ENCODE results near the gene MRPS18A.
"Not testable (repeated sequence)": the region's sequence is repeated elsewhere in the genome, so short reads cannot be mapped to it uniquely, and the experiment has no call there.

Gene MRPS18A

GRCh38 chr6:43716099-43716498 lies 28.5 kb upstream of the MRPS18A start:
- DNase-seq = no peak

DNA sequence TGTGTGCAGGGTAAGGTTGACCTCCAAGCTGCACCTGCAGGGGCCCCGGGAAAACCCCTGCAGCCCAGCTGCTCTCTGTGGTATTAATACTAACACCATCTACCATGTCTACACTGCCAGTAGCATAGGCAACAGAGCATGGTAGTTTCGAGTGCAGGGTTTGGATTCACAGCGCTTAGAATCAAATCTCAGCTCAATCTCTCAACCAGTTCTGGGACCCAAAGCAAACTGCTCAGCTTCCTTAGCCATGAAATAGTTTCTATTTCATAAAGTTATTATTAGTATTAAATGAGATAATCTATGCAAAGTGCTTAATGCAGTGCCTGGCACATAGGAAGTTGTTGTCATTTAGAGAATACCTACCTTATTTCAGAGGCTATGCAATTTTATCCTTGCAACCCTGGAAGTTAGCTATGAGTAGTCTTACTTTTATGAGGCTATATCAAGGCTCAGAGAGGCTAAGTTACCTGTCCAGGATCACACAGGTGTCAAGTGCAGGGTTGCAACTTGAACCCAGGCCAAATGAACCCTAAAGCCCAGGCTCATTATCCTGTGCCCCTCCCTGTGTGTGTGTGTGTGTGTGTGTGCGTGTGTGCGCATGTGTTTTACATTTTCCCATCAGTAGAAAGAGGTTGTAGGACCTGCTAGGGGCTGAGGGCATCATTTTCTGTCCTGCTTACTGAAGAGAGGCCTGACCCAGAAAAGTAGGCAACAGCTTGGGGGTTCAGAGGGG lies 27.6 kb upstream of the MRPS18A start:
- DNase-seq = no peak

DNA sequence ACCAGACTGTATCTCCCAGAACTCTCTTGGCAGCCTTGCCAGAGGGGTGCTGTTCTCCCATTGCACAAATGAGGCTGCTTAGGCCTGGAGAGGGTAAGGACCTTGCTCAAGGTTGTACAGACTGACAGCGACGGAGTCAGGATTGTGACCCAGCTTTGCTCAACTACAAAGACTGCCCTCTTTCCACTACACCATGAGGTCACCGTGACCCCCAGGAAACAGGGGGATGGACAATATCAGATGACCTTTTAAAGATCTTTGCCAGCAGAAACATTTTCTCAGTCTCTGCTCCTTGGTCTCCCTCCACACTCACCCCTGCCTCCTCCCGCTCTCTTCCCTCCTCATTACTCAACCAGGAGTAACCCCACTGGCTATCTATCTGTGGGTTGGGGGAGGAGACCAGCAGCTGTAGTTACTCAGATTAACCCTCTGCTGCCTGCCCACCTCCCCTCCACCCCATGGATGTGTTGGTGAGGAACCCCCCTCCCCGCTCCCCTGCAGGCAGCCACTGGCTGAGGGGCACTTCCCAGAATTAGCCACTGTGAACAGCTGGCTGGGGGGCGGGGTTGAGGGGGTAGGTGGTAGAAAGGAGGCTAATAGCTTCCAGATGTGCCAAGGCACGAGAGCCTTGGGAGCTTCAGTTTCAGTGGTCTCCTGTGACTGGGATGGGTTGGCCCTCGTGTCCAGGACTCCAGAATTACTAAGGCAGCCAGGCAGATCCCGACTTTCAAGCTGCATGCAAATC lies 26.9 kb upstream of the MRPS18A start:
- no peak for DNase-seq

GRCh38 chr6:43713643-43714310 lies 26.2 kb upstream of the MRPS18A start:
- DNase-seq = no peak

GRCh38 chr6:43712579-43712978 lies 25.0 kb upstream of the MRPS18A start:
- no peak for DNase-seq

- DNase-seq = no peak
Measured at GRCh38 chr6:43710576-43710975, 23.0 kb upstream of the MRPS18A start.

DNA sequence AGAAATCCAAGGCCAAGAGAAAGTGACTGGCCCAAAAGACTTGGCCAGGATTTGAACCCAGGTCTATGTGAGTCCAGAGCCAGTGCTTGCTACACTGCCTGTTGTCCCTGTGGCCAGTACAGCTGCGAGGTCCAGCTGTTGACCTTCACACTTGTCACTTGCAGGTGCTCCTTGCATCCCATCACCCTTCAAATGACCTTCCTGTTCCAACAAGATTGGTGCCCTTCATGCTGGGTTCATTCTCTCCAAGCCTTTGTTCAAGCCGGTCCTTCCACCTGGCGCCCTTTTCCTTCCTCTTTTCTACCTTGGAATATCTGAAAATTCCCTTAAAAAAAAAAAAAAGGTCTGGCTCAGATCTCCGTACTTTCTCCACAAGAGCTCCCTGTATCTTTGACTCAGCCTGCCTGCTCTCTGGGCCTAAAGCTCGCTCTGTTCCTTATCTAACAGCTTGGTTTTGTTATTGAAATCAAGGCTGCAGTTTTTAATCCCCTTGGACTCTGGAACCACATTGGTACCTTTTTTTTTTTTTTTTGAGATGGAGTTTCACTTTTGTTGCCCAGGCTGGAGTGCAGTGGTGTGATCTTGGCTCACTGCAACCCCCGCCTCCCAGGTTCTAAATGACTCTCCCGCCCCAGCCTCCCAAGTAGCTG lies 22.2 kb upstream of the MRPS18A start:
- no peak for DNase-seq

- DNase-seq = no peak
Measured at GRCh38 chr6:43708860-43709653, 21.5 kb upstream of the MRPS18A start.

DNA sequence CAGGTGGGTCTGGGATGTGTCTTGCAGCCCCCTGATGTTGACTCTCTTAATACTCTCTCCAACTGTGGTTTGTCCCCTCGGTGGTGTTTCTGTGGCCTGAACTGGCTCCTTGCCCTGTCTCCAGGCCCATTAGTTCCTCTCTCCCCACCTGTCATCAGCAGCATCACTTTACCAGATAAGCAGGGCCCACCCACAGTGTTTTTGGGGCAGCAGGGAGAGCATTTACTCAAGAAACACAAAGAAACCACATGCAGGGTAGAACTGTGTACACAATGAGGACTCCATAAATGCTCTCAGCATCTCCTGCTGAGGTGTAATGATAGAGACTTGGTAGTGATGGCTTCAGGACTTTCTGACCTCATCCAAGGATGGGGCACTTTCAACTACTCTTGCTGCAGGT lies 20.2 kb upstream of the MRPS18A start:
- no peak for DNase-seq

DNA sequence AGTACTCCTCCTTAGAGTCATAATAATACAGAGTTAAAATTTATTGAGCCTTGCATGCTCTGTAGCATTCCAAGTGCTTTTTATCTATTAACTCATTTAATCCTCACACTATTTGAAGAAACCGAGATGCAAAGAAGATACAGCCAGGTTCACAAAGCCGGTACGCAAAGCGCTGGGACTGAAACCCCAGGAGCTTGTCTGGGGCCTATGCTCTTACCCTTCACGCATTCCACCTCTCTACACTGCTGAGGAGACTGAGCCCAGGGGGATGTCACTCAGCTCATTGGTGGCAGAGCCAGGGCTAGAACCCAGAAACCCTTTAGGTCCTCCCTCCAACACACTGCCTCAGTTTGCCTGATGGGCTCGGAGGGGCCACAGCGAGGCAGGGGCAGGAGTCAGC lies 19.7 kb upstream of the MRPS18A start:
- DNase-seq = no peak

GRCh38 chr6:43706788-43707187 lies 19.2 kb upstream of the MRPS18A start:
- DNase-seq = no peak

DNA sequence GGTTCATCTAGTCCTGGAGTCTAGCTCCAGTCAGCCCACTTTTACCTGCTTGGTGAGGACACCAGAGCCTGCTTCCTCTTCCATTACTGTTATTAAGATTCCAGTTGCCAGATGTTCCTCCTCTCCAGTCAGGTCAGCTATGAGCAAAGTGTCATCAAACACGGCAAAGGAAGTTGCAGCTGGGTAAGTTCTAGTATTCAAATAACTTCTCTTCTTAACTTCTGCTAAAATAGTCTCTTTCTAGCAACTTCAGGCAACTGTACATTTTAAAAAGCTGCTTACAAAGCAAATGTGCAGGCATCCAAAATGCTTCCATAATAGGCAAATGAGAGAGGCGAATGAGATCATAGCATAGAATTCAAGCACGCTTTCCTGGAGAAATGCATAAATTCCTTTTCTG lies 18.4 kb upstream of the MRPS18A start:
- DNase-seq = no peak

DNA sequence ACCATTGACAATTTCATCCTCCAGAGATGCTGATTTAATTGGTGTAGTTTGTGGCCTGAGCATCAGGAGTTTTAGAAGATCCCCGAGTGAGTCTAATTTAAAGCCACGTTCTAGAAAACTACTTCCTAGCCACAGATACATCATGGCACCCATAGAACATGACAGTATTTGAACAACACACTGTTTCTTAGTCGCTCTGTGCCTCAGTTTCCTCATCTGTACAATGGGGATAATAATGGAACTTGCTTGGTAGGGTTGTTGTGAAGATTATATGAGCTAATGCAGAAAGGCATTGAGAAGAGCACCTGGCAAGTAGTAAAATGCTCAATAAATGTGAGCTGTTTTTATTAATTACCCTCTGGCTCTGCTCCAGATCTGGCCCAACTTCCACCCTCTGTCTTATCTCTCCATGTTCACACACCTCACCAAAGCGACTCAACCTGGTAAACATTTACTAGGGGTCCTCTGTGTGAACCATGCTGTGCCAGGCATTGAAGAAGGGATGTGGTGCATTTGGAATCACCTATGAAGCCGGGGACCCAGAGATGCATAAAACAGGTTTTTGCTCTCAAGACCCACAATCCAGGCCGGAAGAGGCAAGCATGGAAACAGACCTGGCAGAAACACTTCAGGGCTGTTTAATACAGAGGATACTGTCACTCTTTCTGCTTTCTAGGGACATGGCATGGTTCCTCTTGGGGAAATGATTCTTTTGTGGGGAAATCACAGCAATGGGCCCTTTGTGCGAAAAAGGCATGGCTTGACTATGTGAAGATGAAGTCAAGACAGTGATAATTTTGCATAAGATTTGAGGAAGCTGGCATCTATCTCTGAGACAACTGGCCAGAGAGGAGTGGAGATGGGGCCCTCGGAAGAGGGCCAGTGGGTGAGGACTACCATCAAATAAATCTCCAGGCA lies 16.2 kb upstream of the MRPS18A start:
- no peak for DNase-seq

DNA sequence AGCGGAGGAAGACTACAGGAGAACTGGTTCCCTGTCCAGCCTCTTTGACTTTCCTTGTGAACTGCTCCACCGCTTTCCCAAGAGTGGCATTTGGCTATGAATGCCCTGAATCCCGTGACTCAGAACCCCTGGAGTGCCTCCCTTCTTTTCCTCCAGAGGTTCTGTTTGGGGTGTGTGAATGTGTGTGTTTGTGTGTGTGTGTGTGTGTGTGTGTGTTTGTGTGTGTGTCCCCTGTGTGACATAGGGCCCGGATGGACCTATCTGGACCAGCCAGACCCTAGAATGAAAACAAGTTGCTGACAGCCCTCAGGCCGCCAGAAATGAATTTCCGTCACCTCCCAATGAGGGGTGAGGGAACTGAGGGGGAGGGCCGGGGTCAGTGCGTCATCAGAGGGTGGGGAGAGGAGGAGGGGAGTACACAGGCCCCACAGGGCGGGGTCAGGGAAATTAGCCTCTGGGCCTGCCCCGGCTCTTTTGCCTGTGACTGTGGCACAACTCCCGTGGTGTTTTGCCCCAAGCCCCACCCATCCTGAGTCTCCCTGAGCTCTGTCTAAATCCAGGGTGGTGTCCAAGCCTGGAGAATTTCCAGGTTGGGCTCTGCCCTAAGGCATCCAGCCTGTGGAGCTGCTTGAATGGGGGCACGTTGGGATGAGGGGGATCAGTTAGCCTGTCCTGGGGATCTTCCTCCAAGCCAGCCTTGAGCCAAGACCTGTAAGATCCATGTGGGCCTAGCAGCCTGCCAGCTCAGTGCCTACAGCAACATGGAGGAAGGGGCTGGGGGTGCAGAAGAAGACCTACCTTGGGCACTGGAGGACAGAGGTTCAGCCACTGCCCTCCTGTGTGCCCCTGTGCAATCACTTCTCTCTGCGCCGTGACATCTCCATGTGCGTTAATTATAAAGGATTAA lies 15.2 kb upstream of the MRPS18A start:
- no peak for DNase-seq

DNA sequence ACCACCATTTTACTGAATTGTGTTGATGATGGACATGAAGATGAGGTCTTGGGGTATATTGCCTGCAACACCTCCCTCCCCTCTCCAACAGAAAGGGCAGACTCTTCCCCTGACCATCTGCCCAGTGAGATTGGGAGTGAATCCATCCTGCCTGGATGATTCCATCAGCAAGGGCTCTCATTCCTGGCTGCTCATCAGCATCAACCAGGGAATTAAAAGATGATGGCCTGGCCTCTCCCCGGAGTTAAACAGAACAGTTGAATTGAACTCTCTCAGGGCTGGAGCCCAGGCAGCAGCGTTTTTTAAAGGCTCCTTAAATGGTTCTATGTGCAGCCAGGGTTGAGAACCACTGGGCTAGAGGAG lies 14.6 kb upstream of the MRPS18A start:
- DNase-seq = no peak

DNA sequence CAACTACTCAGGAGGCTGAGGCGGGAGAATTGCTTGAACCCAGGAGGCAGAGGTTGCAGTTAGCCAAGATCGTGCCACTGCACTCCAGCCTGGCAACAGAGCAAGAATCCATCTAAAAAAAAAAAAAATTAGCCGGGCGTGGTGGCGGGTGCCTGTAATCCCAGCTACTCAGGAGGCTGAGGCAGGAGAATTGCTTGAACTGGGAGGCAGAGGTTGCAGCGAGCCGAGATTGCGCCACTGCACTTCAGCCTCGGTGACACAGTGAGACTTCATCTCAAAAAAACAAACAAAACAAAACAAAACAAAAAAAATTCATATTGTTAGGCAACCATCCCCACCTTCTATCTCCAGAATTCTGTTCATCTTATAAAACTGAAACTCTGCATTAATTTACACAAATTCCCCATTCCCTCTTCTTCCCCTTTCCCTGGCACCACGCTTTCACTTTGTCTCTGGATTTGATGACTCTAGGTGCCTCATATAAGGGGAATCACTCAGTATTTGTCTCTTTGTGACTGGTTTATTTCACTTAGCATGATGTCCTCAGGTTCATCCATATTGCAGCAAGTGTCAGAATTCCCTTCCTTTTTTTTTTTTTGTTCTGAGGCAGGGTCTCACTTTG lies 13.5 kb upstream of the MRPS18A start:
- not testable (repeated sequence) for DNase-seq

DNA sequence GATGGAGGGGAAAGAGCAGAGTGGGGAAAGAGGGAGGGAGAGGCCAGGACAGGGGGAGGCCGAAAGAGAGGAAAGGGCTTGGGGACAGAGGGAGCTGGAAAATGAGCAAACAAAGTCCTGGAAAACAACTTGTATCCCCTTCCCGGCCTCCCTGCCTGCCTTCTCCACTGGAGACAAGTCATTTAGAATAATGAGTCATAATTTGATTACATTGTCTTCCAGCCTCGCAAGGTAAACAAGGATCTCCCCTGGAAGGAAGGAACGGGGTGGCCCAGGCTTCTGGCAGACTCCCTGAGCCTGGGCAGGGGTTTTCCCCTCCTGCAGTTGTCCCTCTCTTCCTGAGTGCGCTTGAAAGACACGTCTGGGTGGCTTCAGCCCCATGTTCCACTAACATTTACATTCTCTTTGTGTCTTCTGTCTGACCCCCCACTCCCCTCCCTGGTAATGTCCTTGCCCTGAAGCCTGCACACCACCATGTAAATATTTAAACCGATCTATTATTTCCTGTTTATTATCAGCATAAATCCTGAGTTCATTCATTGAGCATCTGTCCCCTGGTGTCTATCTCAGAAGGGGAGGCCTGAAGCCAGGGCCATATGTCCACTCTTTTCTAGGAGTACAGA lies 12.1 kb upstream of the MRPS18A start:
- DNase-seq = no peak

- DNase-seq = no peak
Measured at GRCh38 chr6:43698584-43699349, 11.2 kb upstream of the MRPS18A start.

DNA sequence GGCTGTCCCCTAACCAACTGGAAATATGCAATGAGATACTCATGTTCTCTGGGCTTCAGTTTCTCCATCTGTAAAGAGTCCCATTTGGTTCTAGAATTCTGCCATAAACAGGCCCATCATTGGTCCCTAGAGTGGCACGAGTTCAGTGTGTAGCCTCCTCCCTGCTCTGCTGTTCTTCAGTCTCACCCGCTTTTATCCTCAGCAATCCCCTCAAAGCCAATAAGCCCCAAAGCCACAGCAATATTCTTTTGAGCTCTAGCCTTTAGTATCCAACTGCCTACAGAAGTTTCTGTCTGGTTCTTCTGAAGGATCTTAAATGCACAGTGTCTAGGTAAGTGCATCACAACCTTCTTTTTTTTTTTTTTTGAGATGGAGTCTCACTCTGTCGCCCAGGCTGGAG lies 9.8 kb upstream of the MRPS18A start:
- DNase-seq = no peak
